KMS-11 (cell line): ENCODE results near the gene GDF10.

Experiments
- H2AFZ ChIP-seq: fragments of 200-600 bp; sonication (generic); 2 replicates; pipeline ENCODE4 v1.6.1; 2016; ENCODE audit warnings: antibody characterized with exemption, mixed run types, low read depth
- H3K27ac ChIP-seq: fragments of 200-600 bp; sonication (generic); 2 replicates; pipeline ENCODE4 v1.6.1; 2016; ENCODE audit warnings: mild to moderate bottlenecking, mixed run types
- H3K27me3 ChIP-seq: fragments of 200-600 bp; sonication (generic); 2 replicates; pipeline ENCODE4 v1.6.1; 2017; ENCODE audit warnings: mild to moderate bottlenecking, low read depth, mixed run types, moderate library complexity; ENCODE audit not compliant: insufficient read depth
- H3K36me3 ChIP-seq: fragments of 200-600 bp; sonication (generic); 2 replicates; pipeline ENCODE4 v1.6.1; 2017; ENCODE audit warnings: mild to moderate bottlenecking, mixed run types; ENCODE audit not compliant: insufficient read depth
- H3K4me1 ChIP-seq: fragments of 200-600 bp; sonication (generic); 2 replicates; pipeline ENCODE4 v1.6.1; 2016; ENCODE audit warnings: mild to moderate bottlenecking, low read depth, mixed run types; ENCODE audit not compliant: poor library complexity, severe bottlenecking
- H3K4me2 ChIP-seq: fragments of 200-600 bp; sonication (generic); 2 replicates; pipeline ENCODE4 v1.7.0; 2016; ENCODE audit warnings: mild to moderate bottlenecking, mixed run types
- H3K4me3 ChIP-seq: fragments of 200-600 bp; sonication (generic); IDR thresholded peaks from 2 replicates; pipeline ENCODE4 v1.6.1; 2017; ENCODE audit warnings: low read depth, low read length, mixed read lengths; ENCODE audit not compliant: insufficient read depth
- H3K79me2 ChIP-seq: fragments of 200-600 bp; sonication (generic); 2 replicates; pipeline ENCODE4 v1.6.1; 2016; ENCODE audit warnings: low read depth, mixed run types; ENCODE audit not compliant: insufficient read depth
- H3K9ac ChIP-seq: fragments of 200-600 bp; sonication (generic); 2 replicates; pipeline ENCODE4 v1.6.1; 2016; ENCODE audit warnings: mild to moderate bottlenecking, mixed run types
- H4K20me1 ChIP-seq: fragments of 200-600 bp; sonication (generic); 2 replicates; pipeline ENCODE4 v1.6.1; 2016; ENCODE audit warnings: mild to moderate bottlenecking, mixed run types; ENCODE audit not compliant: insufficient read depth
- TF ChIP-seq, protein P1 (sequence below): fragments of 200-600 bp; sonication (generic); conservative IDR thresholded peaks from 2 replicates; pipeline ENCODE4 v1.6.1; 2017; ENCODE audit warnings: low read depth, mild to moderate bottlenecking, antibody characterized with exemption, low read length, moderate library complexity, mixed read lengths

GDF10 gene

DNA sequence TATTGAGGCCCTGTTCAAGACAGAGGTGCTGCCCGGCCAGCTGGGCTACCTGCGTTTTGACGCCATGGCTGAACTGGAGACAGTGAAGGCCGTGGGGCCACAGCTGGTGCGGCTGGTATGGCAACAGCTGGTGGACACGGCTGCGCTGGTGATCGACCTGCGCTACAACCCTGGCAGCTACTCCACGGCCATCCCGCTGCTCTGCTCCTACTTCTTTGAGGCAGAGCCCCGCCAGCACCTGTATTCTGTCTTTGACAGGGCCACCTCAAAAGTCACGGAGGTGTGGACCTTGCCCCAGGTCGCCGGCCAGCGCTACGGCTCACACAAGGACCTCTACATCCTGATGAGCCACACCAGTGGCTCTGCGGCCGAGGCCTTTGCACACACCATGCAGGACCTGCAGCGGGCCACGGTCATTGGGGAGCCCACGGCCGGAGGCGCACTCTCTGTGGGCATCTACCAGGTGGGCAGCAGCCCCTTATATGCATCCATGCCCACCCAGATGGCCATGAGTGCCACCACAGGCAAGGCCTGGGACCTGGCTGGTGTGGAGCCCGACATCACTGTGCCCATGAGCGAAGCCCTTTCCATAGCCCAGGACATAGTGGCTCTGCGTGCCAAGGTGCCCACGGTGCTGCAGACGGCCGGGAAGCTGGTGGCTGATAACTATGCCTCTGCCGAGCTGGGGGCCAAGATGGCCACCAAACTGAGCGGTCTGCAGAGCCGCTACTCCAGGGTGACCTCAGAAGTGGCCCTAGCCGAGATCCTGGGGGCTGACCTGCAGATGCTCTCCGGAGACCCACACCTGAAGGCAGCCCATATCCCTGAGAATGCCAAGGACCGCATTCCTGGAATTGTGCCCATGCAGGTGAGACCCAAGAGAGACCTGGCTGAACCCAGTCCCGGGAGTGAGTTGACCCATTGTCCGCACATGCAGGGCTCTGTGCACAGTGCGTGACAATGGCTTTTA is 51.0 kb downstream of the GDF10 start:
- Histone ChIP-seq H2AFZ (no peak overlapping the region), H3K27me3 (no peaks in the 10 kb centered on the region), H3K79me2 (no peaks in the 10 kb centered on the region), H3K36me3 (no peaks in the 10 kb centered on the region), H4K20me1 (no peaks in the 10 kb centered on the region), H3K9ac (no peak overlapping the region), H3K4me3 (no peak overlapping the region), H3K4me2 (no peak overlapping the region), H3K27ac (no peak overlapping the region), H3K4me1 (no peaks in the 10 kb centered on the region)
- TF ChIP-seq, protein P1, sequence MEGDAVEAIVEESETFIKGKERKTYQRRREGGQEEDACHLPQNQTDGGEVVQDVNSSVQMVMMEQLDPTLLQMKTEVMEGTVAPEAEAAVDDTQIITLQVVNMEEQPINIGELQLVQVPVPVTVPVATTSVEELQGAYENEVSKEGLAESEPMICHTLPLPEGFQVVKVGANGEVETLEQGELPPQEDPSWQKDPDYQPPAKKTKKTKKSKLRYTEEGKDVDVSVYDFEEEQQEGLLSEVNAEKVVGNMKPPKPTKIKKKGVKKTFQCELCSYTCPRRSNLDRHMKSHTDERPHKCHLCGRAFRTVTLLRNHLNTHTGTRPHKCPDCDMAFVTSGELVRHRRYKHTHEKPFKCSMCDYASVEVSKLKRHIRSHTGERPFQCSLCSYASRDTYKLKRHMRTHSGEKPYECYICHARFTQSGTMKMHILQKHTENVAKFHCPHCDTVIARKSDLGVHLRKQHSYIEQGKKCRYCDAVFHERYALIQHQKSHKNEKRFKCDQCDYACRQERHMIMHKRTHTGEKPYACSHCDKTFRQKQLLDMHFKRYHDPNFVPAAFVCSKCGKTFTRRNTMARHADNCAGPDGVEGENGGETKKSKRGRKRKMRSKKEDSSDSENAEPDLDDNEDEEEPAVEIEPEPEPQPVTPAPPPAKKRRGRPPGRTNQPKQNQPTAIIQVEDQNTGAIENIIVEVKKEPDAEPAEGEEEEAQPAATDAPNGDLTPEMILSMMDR: no peak

DNA sequence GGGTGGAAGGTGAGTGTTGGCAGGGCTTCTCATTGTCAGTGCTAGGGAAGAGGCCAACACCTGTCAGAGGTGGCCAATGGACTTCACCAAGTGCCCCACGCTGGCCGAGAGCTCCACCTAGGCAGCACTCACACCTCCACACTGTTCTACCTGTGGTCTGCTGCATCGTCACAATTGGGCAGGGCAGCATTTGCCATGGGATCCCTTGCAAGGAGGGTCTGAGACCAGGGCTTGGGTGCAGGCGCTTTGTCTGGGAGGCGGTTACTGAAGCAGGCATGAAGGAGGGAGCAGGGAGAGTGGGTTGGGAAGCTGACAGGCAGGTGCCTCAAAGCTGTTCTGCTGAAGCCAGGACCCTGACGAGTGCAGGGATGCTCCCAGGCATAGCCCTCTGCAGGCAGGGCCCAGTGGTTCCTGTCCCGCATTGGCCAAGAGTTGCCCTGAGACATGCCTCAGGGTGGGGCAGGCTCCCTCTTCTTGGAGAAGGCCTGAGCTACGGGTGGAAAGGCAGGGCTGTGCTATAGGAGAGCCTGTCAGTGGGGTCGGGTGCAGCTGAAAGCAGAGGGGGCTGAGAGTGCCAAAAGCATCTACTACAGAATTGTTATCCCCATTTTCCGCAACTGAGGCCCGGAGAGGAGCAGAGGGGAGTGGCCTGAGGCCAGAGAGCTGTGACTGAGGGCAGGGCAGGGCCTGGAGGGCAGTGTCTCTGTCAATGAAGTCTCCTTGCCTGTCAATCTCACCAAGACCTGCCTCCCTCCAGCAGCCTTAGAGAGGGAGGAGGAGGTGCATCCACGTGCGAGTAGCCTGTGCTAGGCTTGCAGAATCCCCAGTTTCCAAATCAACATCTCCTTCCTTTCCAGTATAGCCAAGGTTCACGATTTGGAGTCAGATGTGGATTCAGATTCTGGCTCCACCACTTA is 52.2 kb downstream of the GDF10 start:
- Histone ChIP-seq H3K9ac (no peak overlapping the region), H3K4me3 (no peak overlapping the region), H3K4me1 (no peaks in the 10 kb centered on the region), H3K36me3 (no peaks in the 10 kb centered on the region), H3K79me2 (no peaks in the 10 kb centered on the region), H3K27ac (no peak overlapping the region), H3K4me2 (no peak overlapping the region), H2AFZ (no peak overlapping the region), H4K20me1 (no peaks in the 10 kb centered on the region), H3K27me3 (no peaks in the 10 kb centered on the region)
- TF ChIP-seq, protein P1: no peak

DNA sequence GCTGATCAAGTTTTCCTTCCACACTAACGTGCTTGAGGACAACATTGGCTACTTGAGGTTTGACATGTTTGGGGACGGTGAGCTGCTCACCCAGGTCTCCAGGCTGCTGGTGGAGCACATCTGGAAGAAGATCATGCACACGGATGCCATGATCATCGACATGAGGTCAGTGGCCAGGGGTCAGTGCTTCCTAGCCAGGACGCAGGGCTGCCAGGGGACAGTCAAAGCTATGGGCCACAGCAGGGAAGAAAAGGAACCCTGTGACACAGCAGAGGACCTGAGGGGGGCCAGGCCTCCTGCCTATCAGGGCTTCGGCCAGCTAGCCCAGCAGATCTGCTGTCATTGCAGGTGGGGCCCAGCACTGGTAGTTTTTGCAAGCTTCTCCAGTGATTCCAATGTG is 53.4 kb downstream of the GDF10 start:
- Histone ChIP-seq H2AFZ (no peak overlapping the region), H3K79me2 (no peaks in the 10 kb centered on the region), H3K36me3 (no peaks in the 10 kb centered on the region), H3K4me1 (no peaks in the 10 kb centered on the region), H3K4me3 (no peak overlapping the region), H3K27ac (no peak overlapping the region), H3K9ac (no peak overlapping the region), H3K4me2 (no peak overlapping the region), H4K20me1 (no peaks in the 10 kb centered on the region), H3K27me3 (no peaks in the 10 kb centered on the region)
- TF ChIP-seq, protein P1: no peak

DNA sequence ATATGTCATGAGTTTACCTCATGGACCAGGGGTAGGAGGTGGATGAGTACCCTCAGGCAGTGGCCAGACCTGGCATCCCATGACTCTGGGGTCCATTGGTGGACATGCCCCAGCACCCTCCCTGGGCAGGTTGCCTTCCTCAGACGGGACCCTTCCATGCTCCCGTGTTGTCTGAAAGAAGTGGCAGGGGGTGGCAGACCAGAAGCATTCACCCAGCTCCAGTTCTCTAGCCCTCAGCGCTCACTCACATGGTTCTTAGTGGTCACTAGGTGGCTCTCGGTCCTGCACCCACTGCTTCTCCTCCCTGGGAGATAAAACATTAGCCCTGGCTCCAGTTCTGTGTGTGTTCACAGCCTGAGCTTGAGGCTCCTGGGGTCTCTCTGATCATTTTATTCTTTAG is 54.2 kb downstream of the GDF10 start:
- Histone ChIP-seq H3K79me2 (no peaks in the 10 kb centered on the region), H2AFZ (no peak overlapping the region), H3K27me3 (no peaks in the 10 kb centered on the region), H3K4me1 (no peaks in the 10 kb centered on the region), H3K4me3 (no peak overlapping the region), H3K36me3 (no peaks in the 10 kb centered on the region), H4K20me1 (no peaks in the 10 kb centered on the region), H3K9ac (no peak overlapping the region), H3K27ac (no peak overlapping the region), H3K4me2 (no peak overlapping the region)
- TF ChIP-seq, protein P1: no peak
